GM12878 (cell line): ENCODE data around the gene STATH. TPM values are rescaled to one million over a fixed set of nuclear protein-coding genes. Genes with fewer than 3 reads are reported as not detected.

Experiments
- ATAC-seq: fragments of 200-7000 bp; cut with Tn5 transposase; 3 replicates; pipeline ENCODE4 v1.9.1; 2020; ENCODE audit warnings: mild to moderate bottlenecking, moderate library complexity
- BruUV-seq: library from RNA; stranded (reverse); fragments of 400-500 nt; replicated peaks from 2 replicates; lab custom pipeline; 2021; lab: Mats Ljungman, UMichigan
- CTCF ChIA-PET: fragments of 300-600 bp; sonication (Branson Sonifier 250); formaldehyde crosslinking; extraction: SDS; loops from one replicate; lab custom pipeline; 2021; ENCODE audit warnings: inconsistent platforms; lab: Yijun Ruan, JAX
- POLR2A ChIA-PET: fragments of 350-600 bp; formaldehyde crosslinking; extraction: SDS; loops from one replicate; lab custom pipeline; 2021; ENCODE audit warnings: inconsistent platforms; lab: Charles Lee
- RAD21 ChIA-PET: fragments of 300-600 bp; sonication (Branson Sonifier 250); formaldehyde crosslinking; loops from one replicate; lab custom pipeline; 2023; ENCODE audit warnings: antibody characterized with exemption; ENCODE audit not compliant: unreplicated experiment; lab: Charles Lee
- SMC1A ChIA-PET: fragments of 300-600 bp; sonication (Branson Sonifier 250); formaldehyde crosslinking; loops from one replicate; lab custom pipeline; 2023; ENCODE audit not compliant: unreplicated experiment, uncharacterized antibody; lab: Charles Lee
- DNase-seq: peaks from one replicate; pipeline ENCODE4 v3.0.0-alpha.2; 2011; ENCODE audit warnings: low read depth, low spot score
- FAIRE-seq: peaks from 3 replicates; lab custom pipeline; 2011; peaks lifted over from hg19 to GRCh38; lab: Jason Lieb, UNC
- H2AFZ ChIP-seq: 2 replicates; pipeline ENCODE4 v1.6.0; 2011; ENCODE audit warnings: low read depth, low read length, control low read depth; ENCODE audit not compliant: control insufficient read depth
- H3K27ac ChIP-seq: 2 replicates; pipeline ENCODE4 v1.5.1; 2011; ENCODE audit warnings: control low read depth; ENCODE audit not compliant: control insufficient read depth, insufficient read depth
- H3K27me3 ChIP-seq, 2 experiments: replicated peaks in 1 of 2; 2 replicates each; pipeline versions ENCODE4 v1.6.0 to v1.6.1; 2011; ENCODE audit warnings: low read length in 1 of 2; ENCODE audit not compliant: control insufficient read depth in 2 of 2, insufficient read depth in 2 of 2
- H3K36me3 ChIP-seq, 2 experiments: 2 replicates each; pipeline ENCODE4 v1.5.1; 2011; ENCODE audit warnings: low read length in 1 of 2; ENCODE audit not compliant: control insufficient read depth in 2 of 2, insufficient read depth in 2 of 2
- H3K4me1 ChIP-seq: 2 replicates; pipeline ENCODE4 v1.6.1; 2011; ENCODE audit warnings: mild to moderate bottlenecking, low read length, moderate library complexity, mixed read lengths; ENCODE audit not compliant: control insufficient read depth, insufficient read depth
- H3K4me2 ChIP-seq: 2 replicates; pipeline ENCODE4 v1.6.0; 2011; ENCODE audit warnings: control low read depth; ENCODE audit not compliant: control insufficient read depth, insufficient read depth
- H3K4me3 ChIP-seq: fragments of 200-600 bp; sonication (generic); 2 replicates; pipeline ENCODE4 v1.5.1; 2016
- H3K79me2 ChIP-seq: 2 replicates; pipeline ENCODE4 v1.6.0; 2011; ENCODE audit warnings: low read length; ENCODE audit not compliant: control insufficient read depth, insufficient read depth
- H3K9ac ChIP-seq: 2 replicates; pipeline ENCODE4 v1.8.0; 2011; ENCODE audit warnings: low read length, control low read depth, mixed read lengths; ENCODE audit not compliant: control insufficient read depth, insufficient read depth
- H3K9me3 ChIP-seq: replicated peaks from 3 replicates; pipeline ENCODE4 v1.5.1; 2011; ENCODE audit warnings: mild to moderate bottlenecking, low read length; ENCODE audit not compliant: control insufficient read depth, insufficient read depth
- H4K20me1 ChIP-seq: 2 replicates; pipeline ENCODE4 v1.6.0; 2011; ENCODE audit not compliant: control insufficient read depth, insufficient read depth
- EGR1 ChIP-seq, 2 experiments: IDR thresholded peaks; 1 replicate in 1 of 2; 2 replicates in 1 of 2; pipeline ENCODE4 v1.6.1; 2011 to 2012; ENCODE audit warnings: low read depth in 2 of 2, low read length in 2 of 2, borderline replicate concordance in 1 of 2, mild to moderate bottlenecking in 1 of 2, moderate library complexity in 1 of 2
- ETV6 ChIP-seq, 2 experiments: fragments of 450-650 bp in 1 of 2; IDR thresholded peaks in 1 of 2; conservative IDR thresholded peaks in 1 of 2; 2 replicates each; pipeline ENCODE4 v1.6.1; 2014; ENCODE audit warnings: antibody characterized with exemption in 1 of 2, borderline replicate concordance in 1 of 2, low read depth in 1 of 2, mild to moderate bottlenecking in 1 of 2, moderate library complexity in 1 of 2
- SIX5 ChIP-seq: IDR thresholded peaks from 2 replicates; pipeline ENCODE4 v1.6.1; 2011; ENCODE audit warnings: mild to moderate bottlenecking, low read depth, low read length, moderate library complexity; ENCODE audit not compliant: severe bottlenecking
- TCF12 ChIP-seq: IDR thresholded peaks from 2 replicates; pipeline ENCODE4 v1.6.1; 2011; ENCODE audit warnings: low read depth, mild to moderate bottlenecking, low read length
- in situ Hi-C: fragments of 300-500 bp; cut with MboI; formaldehyde crosslinking; loops from 9 replicates; pipeline ENCODE4 v1.14.3; 2018; ENCODE audit warnings: mixed read lengths
- intact Hi-C: fragments of 100-400 bp; cut with micrococcal nuclease; formaldehyde crosslinking; loops from one replicate; pipeline ENCODE4 v1.14.2; 2022; ENCODE audit not compliant: unreplicated experiment
- polyA plus RNA-seq, 11 experiments: library from polyadenylated mRNA; depleted of rRNA in 4 of 11; unstranded in 6 of 11; stranded (reverse) in 5 of 11; fragments of >200 nt; fragmentation: Nextera tagmentation in 4 of 11; fragmentation: Illumina TruSeq in 1 of 11; extraction: Ambion mirVana in 4 of 11; extraction: Trizol in 1 of 11; gene quantifications; 1 replicate in 1 of 11; 2 replicates in 10 of 11; pipeline versions ENCODE4 v1.2.1 to v1.2.3, GENCODE V29; 2011 to 2016; ENCODE audit warnings: inconsistent platforms in 2 of 11, missing spikeins in 2 of 11, low read depth in 1 of 11
- total RNA-seq, 4 experiments: library from RNA; depleted of rRNA in 3 of 4; stranded (reverse); fragments of >200 nt in 3 of 4; fragmentation: Illumina TruSeq in 1 of 4; extraction: Trizol in 1 of 4; gene quantifications; 2 replicates each; pipeline versions ENCODE4 v1.2.1 to v1.2.3, GENCODE V29; 2013 to 2021
- TF ChIP-seq, protein P1 (sequence below): fragments of 450-650 bp; IDR thresholded peaks from 2 replicates; pipeline ENCODE4 v1.6.1; 2016; ENCODE audit warnings: mild to moderate bottlenecking

Gene STATH
- total and polyA plus RNA-seq, 10 of the 15 experiments (the other 5 are each of a cell fraction or from before 2014, with no cell fraction given), result 0.21 TPM; not detected in 9

DNA sequence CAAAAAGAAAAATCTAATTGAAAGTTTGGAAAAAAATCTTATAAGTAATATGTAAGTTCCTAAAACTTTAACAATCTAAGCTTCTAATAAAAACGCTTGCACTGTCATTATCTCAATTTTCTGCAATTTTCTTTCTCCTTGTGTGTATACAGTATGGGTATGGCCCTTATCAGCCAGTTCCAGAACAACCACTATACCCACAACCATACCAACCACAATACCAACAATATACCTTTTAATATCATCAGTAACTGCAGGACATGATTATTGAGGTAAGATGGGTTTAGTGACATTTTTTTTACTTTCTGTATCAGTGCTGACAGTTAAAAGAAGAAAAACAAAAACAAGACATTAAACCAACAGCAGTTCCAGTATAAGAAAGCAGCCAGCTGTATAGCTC lies 4.9 kb downstream of the STATH start (continued):
- TF ChIP-seq SIX5 (no peak), TCF12 (no peak)

DNA sequence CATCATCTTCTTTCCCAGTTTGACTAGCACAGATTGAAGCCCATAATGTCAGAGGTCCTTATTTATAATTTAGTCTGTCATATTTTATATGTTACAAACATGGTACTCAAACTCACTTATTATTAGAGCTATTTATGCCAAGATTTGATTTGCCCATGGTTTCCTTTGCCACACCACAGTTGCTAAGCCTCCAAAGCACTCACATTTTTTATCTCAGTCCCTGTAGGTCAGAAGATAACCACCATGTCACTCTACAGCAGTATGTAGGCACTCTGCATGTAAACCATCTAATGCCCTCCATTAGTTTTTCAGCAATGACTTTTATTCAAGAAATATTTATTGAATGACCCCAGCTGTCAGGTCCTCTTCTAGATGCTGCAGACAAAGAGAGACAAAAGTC lies 6.7 kb downstream of the STATH start:
- FAIRE-seq (no peak), DNase-seq (no peak), ATAC-seq (no peak)
- H3K9me3 ChIP-seq, result no peaks in the 10 kb centered on the region
- in situ Hi-C loops, result no loop called here
- intact Hi-C loops, result no loop called here
- no peak overlapping the region for H3K4me3 ChIP-seq
- no peaks in the 10 kb centered on the region for H3K4me1 ChIP-seq
- no TSS peak for BruUV-seq
- no peak overlapping the region for H3K27ac ChIP-seq
- H3K4me2 ChIP-seq, result no peak overlapping the region
- SMC1A ChIA-PET, result no interaction called here
- RAD21 ChIA-PET, result no interaction called here
- CTCF ChIA-PET, result interaction anchor here (1.7 kb wide), 1 partner anchor 10 kb away, joined by 3 read pairs; no protein-coding TSS in a partner anchor
- no peaks in the 10 kb centered on the region for H3K27me3 ChIP-seq
- no peaks in the 10 kb centered on the region for H3K79me2 ChIP-seq
- H3K9ac ChIP-seq, result no peak overlapping the region
- no peak for TF ChIP-seq ETV6 (conservative IDR thresholded peaks at IDR 0.05 in 1 of 2, IDR thresholded peaks at IDR 0.05 in 1 of 2; ENCODE audit: borderline replicate concordance in 1 of 2, low read depth in 1 of 2)
- TF ChIP-seq, protein P1, sequence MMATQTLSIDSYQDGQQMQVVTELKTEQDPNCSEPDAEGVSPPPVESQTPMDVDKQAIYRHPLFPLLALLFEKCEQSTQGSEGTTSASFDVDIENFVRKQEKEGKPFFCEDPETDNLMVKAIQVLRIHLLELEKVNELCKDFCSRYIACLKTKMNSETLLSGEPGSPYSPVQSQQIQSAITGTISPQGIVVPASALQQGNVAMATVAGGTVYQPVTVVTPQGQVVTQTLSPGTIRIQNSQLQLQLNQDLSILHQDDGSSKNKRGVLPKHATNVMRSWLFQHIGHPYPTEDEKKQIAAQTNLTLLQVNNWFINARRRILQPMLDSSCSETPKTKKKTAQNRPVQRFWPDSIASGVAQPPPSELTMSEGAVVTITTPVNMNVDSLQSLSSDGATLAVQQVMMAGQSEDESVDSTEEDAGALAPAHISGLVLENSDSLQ, result no peak
- TF ChIP-seq EGR1 (IDR thresholded peaks at IDR 0.05; ENCODE audit: borderline replicate concordance in 1 of 2, low read depth in 2 of 2, low read length in 2 of 2), result no peak
- no peaks in the 10 kb centered on the region for H3K36me3 ChIP-seq
- H4K20me1 ChIP-seq, result no peaks in the 10 kb centered on the region
- H2AFZ ChIP-seq, result no peak overlapping the region
- POLR2A ChIA-PET, result no interaction called here
